ENCODE measurements around the gene CD68.

CD68 gene, protein sequence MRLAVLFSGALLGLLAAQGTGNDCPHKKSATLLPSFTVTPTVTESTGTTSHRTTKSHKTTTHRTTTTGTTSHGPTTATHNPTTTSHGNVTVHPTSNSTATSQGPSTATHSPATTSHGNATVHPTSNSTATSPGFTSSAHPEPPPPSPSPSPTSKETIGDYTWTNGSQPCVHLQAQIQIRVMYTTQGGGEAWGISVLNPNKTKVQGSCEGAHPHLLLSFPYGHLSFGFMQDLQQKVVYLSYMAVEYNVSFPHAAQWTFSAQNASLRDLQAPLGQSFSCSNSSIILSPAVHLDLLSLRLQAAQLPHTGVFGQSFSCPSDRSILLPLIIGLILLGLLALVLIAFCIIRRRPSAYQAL

DNA sequence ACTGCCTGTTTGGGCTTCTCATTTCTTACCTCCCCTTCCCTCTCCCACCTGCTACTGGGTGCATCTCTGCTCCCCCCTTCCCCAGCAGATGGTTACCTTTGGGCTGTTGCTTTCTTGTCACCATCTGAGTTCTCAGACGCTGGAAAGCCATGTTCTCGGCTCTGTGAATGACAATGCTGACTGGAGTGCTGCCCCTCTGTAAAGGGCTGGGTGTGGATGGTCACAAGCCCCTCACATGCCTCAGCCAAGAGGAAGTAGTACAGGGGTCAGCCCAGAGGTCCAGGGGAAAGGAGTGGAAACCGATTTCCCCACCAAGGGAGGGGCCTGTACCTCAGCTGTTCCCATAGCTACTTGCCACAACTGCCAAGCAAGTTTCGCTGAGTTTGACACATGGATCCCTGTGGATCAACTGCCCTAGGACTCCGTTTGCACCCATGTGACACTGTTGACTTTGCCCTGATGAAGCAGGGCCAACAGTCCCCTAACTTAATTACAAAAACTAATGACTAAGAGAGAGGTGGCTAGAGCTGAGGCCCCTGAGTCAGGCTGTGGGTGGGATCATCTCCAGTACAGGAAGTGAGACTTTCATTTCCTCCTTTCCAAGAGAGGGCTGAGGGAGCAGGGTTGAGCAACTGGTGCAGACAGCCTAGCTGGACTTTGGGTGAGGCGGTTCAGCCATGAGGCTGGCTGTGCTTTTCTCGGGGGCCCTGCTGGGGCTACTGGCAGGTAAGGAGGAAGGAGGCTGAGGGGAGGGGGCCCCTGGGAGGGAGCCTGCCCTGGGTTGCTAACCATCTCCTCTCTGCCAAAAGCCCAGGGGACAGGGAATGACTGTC, at the start of gene CD68:
Gene CD68 (plus strand): TSS at position 638 of the 833 bp plus-strand sequence. CDS start 40 bp downstream, at position 678.
- DNase-seq = peak; percentile 68

DNA sequence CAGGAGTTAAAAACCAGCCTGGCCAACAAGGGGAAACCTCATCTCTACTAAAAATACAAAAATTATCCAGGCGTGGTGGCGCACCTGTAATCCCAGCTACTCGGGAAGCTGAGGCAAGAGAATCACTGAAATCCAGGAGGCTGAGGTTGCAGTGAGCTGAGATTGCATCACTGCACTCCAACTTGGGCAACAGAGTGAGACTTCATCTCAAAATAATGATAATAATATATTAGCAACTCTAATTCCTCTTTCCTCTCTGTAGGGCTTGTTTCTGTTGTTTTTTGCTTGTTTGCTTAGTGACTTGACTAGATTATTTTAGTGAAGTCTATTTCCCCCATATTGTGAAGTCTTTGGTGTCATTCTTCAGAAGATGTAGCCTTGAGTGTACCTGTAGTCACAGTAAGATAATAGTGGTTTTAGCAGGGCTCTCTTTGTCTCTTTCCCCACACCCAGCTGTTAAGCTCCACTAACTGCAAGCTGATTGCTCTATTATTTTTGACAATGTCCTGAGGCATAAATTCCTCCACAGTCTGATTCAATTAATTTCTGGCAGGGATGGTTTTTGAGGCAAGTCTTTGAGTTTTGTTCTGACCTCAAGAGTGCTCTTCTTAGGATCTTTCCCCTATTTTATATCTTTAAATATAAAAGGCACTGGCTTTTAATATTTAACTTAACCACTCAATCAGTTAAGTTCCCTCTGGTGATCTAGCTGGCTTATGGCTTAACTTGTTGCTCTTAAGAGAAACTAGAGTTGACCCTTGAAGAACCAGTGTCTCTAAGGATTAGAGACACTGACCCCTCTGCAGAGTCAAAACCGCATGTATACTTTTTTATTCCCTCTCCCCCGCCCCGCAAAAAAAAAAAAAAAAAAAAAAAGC, 49.2 kb upstream of the CD68 start:
- DNase-seq = no peak

DNA sequence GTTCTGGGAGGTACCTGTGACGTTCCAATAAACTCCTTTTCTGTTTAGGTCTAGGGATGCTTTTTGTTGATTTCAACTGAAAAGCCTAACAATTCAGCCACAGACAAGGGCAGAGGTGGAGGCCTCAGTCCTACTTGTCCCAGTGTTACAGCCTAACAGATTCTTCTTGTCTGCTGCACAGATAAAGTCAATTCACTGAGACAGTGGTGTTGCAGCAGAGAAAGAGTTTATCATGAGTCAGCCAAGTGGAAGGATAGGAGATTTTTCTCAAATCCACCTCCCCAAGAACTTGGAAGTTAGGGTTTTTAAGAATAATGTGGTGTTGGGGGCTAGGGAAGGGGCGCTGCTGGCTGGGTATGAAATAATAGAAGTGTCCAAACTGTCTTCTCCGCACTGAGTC, 41.4 kb upstream of the CD68 start:
- DNase-seq = no peak

DNA sequence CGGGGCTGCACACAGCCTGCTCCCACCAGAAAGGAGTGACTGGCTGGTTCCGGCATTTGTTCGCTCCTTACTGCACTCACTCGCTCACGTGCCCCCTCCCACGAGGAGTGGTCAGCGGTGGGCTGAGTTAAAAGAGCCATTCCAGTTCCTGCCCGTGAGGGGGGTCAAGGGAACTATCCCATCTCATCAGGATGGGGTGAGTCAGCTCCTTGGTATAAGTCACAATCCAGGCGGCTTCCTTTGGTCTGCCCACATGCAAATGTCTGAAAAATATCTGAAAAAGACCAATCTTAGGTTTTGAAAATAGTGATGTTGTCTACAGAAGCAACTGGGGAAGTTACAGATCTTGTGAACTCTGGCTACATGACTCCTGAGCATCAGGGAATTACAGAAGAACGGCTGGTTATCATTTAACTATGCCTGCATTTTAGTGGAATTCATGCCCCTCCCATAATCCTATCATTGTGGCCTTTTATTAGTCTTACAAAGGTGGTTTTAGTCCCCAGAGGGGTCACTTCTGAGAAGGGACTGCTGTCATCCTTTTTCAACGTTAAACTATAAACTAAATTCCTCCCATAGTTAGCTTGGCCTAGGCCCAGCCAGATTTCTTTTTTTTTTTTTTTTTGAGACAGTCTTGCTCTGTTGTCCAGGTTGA, 40.4 kb upstream of the CD68 start:
- DNase-seq = no peak

DNA sequence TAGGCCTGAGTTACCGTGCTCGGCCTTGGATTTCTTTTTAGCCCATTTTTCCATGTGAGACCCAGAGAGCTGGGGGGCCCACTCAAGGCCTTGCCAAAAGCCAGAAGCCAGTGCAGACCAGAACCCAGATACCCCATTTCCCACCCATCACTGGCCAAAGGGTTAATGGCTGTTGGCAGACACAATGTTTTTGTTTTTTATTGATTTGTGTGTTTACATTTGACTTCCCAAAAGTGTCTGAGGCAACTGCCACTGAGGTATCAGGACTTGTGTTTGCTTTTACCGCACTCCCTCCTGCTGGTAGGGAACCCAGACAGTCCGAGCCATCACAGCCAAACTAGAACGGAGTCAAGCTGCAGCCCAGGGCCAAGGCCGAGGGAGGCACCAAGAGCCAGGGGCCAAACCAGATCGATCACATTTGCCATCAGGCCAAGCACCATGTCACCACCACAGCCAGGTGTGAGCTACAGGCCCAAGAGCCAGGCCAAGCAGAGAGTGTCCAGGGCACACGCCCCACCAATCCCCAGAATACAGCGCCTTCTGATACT, 38.3 kb upstream of the CD68 start:
- DNase-seq = no peak

DNA sequence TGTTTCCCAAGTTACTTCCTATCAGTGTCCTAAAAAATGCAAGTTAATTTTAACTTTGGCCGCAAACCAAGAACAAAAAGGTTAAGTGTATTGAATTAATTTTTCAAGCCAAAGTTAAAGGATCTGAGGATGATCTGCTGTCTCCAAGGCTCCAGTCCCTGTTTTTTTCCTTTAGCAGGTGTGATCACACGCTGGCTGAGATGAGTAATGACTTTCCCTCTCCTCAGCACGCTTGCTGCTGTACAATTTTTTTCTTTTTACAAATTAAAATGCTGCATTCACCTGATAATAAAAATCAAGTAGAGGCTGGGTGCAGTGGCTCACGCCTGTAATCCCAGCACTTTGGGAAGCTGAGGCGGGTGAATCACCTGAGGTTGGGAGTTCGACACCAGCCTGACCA, 34.5 kb upstream of the CD68 start:
- no peak for DNase-seq

DNA sequence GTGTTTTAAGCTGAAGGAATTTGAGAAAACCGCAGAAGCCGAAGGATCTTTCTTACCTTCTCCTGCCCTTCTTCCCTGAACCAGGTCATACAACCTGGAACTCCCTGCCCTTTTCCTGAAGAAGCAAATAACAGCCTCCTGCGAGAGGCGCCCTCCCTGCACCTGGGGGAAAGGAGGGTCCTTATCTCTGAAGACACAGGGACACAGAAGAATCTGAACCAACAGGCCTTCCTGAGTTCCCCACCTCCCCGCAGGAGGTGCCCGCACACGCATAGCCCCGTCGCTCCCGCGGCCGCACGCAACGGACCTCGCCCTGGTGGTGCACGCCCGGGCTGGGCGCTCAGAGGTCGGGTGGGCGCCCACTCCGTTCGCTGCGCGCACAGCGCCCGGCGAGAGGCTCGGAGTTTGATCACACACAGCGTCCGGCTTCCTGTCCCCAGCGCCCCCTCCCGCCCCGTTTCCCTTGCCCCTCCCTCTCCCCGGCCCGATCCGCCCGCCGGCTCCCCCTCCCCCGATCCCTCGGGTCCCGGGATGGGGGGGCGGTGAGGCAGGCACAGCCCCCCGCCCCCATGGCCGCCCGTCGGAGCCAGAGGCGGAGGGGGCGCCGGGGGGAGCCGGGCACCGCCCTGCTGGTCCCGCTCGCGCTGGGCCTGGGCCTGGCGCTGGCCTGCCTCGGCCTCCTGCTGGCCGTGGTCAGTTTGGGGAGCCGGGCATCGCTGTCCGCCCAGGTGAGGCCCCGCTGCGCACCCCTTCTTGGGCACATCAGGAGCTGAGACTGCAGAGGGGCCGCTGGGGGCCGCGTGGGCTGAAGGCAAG, 30.6 kb upstream of the CD68 start, which contains the start of gene TNFSF12:
Gene TNFSF12 (plus strand): TSS at position 474 of the 816 bp plus-strand sequence. CDS start 96 bp downstream, at position 570.
- peak; percentile 63 for DNase-seq

DNA sequence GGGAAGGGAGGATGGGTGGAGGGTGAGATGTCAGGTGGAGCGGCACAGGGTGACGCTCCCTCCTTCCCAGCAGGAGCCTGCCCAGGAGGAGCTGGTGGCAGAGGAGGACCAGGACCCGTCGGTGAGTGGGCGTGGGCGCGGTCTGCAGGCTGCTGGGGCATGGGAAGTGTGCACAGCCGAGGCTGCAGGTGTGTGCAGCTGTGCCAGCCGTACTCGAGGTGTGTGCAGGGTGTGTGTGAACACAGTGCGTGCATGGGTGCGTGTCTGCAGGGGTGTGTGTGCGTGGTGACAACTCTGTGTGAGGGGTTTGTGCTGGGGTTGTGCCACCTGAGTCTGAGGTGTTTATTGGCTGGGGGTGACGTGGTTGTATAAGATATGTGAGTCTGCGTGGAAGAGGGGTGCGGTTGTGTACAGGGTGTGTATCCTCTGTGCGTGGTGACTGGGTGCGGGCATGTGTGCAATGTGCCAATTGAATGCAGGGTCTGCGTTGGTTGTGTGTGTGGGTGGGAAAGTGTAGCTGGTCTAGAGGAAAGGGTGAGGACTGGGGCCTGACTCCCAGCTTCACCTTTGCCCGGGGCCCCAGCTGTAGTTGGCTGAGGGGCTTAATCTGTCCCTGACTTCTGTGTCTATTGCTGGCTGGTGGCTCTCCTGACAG, 29.9 kb upstream of the CD68 start:
- peak; percentile 45 for DNase-seq

DNA sequence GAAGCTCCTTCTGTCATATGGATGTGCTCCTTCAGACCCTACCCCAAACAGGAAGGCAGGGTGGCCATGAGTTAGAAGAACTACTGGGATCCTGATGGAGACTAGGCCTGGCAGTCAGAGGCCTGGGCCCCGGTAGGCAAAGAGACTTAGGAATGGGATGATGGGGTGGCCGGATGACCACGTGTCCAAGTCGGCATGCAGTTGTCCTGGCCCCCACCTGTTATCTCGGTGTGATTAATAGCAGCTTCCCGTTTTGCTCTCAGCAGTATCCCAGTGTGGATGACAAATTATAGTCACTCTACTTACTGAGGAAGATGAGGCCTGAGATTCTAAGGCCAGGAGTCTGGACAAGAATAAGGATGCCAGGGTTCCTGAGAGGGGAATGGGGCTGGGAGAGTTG, 29.1 kb upstream of the CD68 start:
- DNase-seq = no peak

DNA sequence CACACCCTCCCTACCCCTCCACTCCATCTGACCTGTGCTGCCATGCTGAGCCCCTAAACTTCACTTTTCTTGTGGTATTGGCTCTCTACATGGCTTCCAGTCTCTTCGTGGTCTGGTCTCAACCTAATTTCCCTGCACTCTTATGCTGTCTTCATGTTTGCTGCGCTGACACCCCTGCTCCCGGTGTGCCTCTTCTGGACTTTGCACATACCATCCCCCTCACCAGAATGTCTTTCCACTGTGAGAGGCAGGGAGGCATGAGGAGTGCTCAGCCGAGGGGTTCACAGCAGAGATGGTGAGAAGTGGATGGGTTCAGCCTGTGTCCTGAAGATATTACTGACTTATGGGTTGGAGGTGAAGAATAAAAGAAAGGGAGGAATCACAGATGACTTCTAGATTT, 28.0 kb upstream of the CD68 start:
- DNase-seq = no peak

DNA sequence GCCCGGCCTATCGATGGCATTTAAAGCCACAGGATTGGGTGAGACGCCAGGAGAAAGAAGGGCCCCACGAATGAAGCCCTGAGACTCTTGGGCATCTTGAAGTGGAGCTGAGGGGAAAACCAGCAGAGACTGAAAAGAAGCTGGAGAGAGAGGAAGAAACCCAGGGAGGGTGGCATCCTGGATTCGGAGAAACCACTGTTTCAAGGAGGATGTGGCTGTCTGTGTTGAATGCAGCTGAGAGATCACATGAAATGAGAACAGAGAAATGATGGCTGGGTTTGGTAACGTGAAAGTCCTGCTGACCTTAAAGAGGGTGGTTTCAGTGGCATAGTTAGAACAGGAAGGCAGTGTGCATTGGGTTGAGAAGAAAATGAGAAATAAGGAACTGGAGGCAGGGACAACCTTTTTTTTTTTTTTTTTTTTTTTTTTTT, 26.8 kb upstream of the CD68 start:
- peak; percentile 55 for DNase-seq

DNA sequence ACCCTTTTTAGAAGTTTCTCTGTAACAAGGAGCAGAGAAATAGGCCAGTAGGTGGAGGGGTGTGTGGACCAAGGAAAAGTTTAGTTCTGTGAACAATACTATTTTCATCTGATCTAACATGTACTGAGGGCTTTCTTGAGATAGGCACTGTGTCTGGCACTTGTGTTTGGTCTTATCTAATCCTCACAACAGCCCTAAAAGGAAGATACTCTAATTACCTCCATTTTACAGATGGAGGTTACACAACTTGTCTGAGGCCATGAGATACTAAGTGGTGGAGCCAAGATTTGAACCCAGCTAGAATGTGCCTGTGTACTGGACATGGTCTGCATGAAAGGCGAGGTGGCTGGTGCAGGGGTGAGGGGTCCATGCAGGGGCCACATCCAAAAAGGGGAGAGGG, 26.1 kb upstream of the CD68 start:
- no peak for DNase-seq

DNA sequence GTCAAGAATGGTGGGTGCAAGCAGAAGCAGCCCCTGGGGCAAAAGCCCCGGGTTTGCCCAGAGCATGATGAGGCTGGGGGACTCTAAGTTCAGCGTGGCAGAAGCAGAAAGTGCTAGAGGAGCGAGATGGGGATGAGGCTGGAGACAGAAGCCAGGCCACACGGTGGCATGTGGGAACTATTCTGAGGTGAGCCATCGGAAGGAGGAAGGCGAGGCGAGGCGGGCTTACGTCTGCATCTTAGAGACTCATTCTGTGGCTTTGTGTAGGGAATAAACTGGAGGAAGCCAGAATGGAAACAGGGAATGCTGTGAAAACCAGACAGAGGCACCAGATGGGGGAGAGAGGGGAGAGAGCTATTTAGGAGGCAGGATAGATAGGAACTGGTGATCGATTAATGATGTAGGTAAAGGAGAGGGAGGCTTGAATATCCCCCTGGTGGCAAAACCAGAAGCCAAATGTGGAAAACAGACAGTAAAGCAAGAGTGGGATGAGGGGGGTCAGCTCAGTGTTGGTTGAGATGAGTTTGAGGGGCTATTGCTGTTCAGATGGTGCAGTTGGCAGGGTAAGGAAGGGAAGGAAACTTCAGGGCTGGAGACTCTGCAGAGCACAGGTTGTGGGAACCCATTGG, 24.0 kb upstream of the CD68 start:
- DNase-seq = no peak

DNA sequence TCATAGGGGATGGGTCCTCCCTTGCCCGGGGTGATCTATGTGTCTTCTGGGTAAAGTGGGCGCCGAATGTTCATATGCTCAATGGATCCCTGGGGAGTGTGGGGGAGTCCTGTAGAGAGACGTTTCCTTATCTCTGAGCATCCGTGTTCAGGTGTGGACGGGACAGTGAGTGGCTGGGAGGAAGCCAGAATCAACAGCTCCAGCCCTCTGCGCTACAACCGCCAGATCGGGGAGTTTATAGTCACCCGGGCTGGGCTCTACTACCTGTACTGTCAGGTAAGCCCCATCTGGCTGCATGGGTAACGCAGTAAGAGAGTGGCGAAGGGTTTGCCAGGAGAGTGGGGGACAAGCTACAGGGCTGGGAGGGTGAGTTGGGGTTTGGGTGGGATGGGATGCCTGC, 22.8 kb upstream of the CD68 start:
- DNase-seq = no peak

DNA sequence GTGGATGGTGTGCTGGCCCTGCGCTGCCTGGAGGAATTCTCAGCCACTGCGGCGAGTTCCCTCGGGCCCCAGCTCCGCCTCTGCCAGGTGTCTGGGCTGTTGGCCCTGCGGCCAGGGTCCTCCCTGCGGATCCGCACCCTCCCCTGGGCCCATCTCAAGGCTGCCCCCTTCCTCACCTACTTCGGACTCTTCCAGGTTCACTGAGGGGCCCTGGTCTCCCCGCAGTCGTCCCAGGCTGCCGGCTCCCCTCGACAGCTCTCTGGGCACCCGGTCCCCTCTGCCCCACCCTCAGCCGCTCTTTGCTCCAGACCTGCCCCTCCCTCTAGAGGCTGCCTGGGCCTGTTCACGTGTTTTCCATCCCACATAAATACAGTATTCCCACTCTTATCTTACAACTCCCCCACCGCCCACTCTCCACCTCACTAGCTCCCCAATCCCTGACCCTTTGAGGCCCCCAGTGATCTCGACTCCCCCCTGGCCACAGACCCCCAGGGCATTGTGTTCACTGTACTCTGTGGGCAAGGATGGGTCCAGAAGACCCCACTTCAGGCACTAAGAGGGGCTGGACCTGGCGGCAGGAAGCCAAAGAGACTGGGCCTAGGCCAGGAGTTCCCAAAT, 22.2 kb upstream of the CD68 start:
- no peak for DNase-seq

DNA sequence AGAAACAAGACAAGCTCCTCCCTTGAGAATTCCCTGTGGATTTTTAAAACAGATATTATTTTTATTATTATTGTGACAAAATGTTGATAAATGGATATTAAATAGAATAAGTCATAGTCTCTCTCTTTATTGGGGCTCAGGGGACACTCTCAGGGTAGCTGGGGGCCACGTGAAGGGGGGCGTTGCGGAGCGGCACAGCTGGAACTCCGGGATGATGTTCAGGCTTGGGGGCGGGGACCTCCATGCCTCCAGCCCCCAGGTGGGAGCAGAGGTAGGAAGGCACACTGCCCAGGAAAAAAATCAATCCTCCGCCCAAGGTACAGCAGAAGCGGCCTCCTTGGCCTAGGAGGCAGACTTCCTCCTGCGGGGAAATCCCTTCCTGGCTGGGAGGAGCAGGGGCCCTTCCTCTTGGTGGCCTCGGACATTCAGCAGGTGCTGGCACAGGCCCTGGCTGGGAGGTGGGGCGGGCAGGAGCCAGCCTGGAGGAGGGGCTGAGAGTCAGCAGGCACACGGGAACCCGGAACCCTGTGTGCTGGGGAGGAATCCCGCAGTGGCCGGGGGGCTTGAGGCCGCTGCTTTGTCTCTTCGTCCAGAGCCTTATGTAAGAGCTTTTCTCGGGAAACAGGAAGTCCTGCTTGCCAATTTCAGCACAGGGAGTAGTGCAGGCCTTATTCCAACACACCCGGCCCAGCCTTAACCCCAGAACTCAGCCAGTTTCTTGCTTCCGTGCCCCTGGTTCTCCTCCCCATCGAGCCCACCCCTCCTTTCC, 21.5 kb upstream of the CD68 start:
- no peak for DNase-seq

DNA sequence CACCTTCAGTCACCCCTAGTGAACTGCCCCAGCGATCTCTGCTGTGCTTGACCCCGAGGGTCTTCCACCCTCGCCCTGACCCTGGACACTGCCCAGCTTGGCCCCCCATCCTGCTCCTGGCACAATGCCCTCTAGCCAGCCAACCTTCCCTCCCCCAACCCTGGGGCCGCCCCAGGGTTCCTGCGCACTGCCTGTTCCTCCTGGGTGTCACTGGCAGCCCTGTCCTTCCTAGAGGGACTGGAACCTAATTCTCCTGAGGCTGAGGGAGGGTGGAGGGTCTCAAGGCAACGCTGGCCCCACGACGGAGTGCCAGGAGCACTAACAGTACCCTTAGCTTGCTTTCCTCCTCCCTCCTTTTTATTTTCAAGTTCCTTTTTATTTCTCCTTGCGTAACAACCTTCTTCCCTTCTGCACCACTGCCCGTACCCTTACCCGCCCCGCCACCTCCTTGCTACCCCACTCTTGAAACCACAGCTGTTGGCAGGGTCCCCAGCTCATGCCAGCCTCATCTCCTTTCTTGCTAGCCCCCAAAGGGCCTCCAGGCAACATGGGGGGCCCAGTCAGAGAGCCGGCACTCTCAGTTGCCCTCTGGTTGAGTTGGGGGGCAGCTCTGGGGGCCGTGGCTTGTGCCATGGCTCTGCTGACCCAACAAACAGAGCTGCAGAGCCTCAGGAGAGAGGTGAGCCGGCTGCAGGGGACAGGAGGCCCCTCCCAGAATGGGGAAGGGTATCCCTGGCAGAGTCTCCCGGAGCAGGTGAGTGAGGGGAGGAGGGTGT, 20.7 kb upstream of the CD68 start, which contains the start of gene TNFSF13:
Gene TNFSF13 (plus strand): TSS at position 207 of the 776 bp plus-strand sequence. CDS start 290 bp downstream, at position 497.
- DNase-seq = no peak
